UCSD-AML1 (cell line): ENCODE results near the gene CHL1.

Experiments
- DNase-seq: peaks from one replicate; lab custom pipeline; 2025; ENCODE audit not compliant: unreplicated experiment; lab: John Stamatoyannopoulos, UW

CHL1 gene

GRCh38 chr3:217948-218347 lies 21.4 kb downstream of the CHL1 start:
- no peak for DNase-seq

- no peak for DNase-seq
Measured at GRCh38 chr3:228442-229182, 32.0 kb downstream of the CHL1 start.

- DNase-seq = no peak
Measured at GRCh38 chr3:229183-229661, 32.7 kb downstream of the CHL1 start.

- no peak for DNase-seq
Measured at GRCh38 chr3:236881-237280, 40.3 kb downstream of the CHL1 start.

- DNase-seq = no peak
Measured at GRCh38 chr3:242602-243355, 46.2 kb downstream of the CHL1 start.

- DNase-seq = no peak
Measured at GRCh38 chr3:243356-243725, 46.8 kb downstream of the CHL1 start.

GRCh38 chr3:244041-244440 lies 47.5 kb downstream of the CHL1 start:
- no peak for DNase-seq

- DNase-seq = no peak
Measured at GRCh38 chr3:247916-248315, 51.4 kb downstream of the CHL1 start.

GRCh38 chr3:248864-249520 lies 52.4 kb downstream of the CHL1 start:
- no peak for DNase-seq

- DNase-seq = no peak
Measured at GRCh38 chr3:249587-250262, 53.2 kb downstream of the CHL1 start.

GRCh38 chr3:256501-256900 lies 59.9 kb downstream of the CHL1 start:
- DNase-seq = no peak

GRCh38 chr3:257826-258225 lies 61.3 kb downstream of the CHL1 start:
- DNase-seq = no peak

- no peak for DNase-seq
Measured at GRCh38 chr3:260898-261297, 64.3 kb downstream of the CHL1 start.

GRCh38 chr3:263393-263792 lies 66.8 kb downstream of the CHL1 start:
- no peak for DNase-seq

GRCh38 chr3:264394-265156 lies 68.0 kb downstream of the CHL1 start:
- no peak for DNase-seq

- DNase-seq = no peak
Measured at GRCh38 chr3:267101-267500, 70.5 kb downstream of the CHL1 start.

- DNase-seq = no peak
Measured at GRCh38 chr3:270688-271087, 74.1 kb downstream of the CHL1 start.

- no peak for DNase-seq
Measured at GRCh38 chr3:274927-275326, 78.4 kb downstream of the CHL1 start.

- DNase-seq = no peak
Measured at GRCh38 chr3:277873-278272, 81.3 kb downstream of the CHL1 start.

- no peak for DNase-seq
Measured at GRCh38 chr3:278300-279064, 81.9 kb downstream of the CHL1 start.
